A549 (cell line): Measurements from ENCODE around the gene WDR43.

Experiments used
- CEBPB ChIP-seq, 2 experiments: fragments of >200 bp in 1 of 2; sonication (Bioruptor Twin) in 1 of 2; formaldehyde crosslinking in 1 of 2; IDR thresholded peaks; 2 replicates each; pipeline ENCODE4 v1.6.1; 2012 to 2016
- CTCF ChIP-seq: fragments of >200 bp; sonication (Bioruptor Twin); formaldehyde crosslinking; IDR thresholded peaks from 3 replicates; pipeline ENCODE4 v1.5.1; 2016
- HES2 ChIP-seq: fragments of >200 bp; sonication (Bioruptor Twin); formaldehyde crosslinking; IDR thresholded peaks from 2 replicates; pipeline ENCODE4 v1.6.1; 2016
- NR3C1 ChIP-seq: fragments of >200 bp; sonication (Bioruptor Twin); formaldehyde crosslinking; IDR thresholded peaks from 3 replicates; pipeline ENCODE4 v1.6.1; 2017
- RAD21 ChIP-seq, 2 experiments: fragments of >200 bp in 1 of 2; sonication (Bioruptor Twin) in 1 of 2; formaldehyde crosslinking in 1 of 2; IDR thresholded peaks in 1 of 2; conservative IDR thresholded peaks in 1 of 2; 2 replicates in 1 of 2; 3 replicates in 1 of 2; pipeline ENCODE4 v1.6.1; 2012 to 2018; ENCODE audit warnings: inconsistent platforms in 1 of 2
- RARB ChIP-seq: fragments of 250-450 bp; sonication (Bioruptor Pico); IDR thresholded peaks from 2 replicates; pipeline ENCODE4 v1.8.0; 2021; ENCODE audit warnings: mild to moderate bottlenecking, moderate library complexity

GRCh38 chr2:28972778-28973335 is 78.4 kb downstream of the WDR43 start:
- TF ChIP-seq CEBPB (IDR thresholded peaks at IDR 0.05) = no peak
- no peak for TF ChIP-seq RAD21 (conservative IDR thresholded peaks at IDR 0.05 in 1 of 2, IDR thresholded peaks at IDR 0.05 in 1 of 2)
- TF ChIP-seq CTCF = no peak
- no peak for TF ChIP-seq NR3C1
- no peak for TF ChIP-seq RARB (CRISPR knock-in tag)
- TF ChIP-seq HES2 = no peak
